HG03060 (cell line): Measurements from ENCODE around the gene NOTCH4.
"Not testable (repeated sequence)": the region's sequence is repeated elsewhere in the genome, so short reads cannot be mapped to it uniquely, and the experiment has no call there.

Experiments
- ATAC-seq: cut with Tn5 transposase; IDR thresholded peaks from one replicate; pipeline ENCODE4 v1.9.1; 2021; ENCODE audit warnings: low read depth, moderate number of reproducible peaks; ENCODE audit not compliant: unreplicated experiment

Gene NOTCH4

DNA sequence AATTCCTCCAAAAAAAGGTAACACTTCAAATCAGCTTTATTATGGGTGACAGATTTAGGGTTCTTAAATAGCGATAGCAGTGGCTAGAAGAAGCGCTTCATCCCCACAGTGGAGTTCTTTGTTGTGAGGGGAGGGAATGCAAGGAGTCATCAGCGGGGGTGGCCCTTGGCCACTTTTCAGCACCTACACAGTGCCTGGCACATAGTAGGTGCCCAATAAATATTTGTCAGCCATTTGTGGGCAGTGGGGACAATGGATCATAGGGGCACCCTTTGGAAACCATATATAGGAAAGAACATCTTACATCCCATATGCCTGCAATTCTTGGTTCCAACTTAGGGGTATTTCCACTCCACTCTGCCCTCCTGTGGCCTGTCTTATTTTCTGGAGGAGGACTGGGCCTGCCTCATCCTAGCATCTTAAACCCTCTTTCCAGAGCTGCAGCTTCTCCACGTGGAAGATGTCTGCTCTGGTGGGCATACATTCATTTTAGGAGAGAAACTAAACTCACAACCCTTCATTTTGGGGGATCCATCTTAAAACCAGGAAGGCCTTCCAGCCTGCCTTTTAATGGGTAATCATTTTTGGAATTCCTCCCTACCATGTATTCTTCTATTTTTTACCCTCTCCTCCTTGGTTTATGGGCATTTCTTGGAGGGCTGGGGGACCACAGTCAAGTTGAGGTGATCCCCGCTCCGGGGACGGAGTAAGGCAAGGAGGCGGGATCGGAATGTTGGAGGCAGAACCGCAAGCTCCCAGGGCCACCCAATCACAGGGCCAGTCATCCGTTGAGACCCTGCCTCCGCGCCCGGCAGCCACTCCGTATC lies 28.8 kb downstream of the NOTCH4 start:
- ATAC-seq, result peak; percentile 42

DNA sequence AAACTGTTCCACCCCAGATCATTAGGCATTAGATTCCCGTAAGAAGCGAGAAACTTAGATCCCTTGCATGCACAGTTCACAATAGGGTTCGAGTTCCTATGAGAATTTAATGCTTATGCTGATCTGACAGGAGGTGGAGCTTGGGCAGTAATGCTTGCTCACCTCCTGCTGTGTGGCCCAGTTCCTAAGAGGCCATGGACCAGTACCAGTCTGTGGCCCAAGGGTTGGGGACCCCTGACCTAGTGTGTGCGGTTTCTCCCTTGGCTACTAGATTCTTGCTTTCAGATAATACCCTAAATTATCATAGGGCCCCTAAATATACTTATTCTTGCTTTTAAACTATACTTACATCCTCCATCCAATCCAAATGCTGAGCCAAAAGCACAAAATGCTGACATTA lies 29.5 kb downstream of the NOTCH4 start:
- no peak for ATAC-seq

DNA sequence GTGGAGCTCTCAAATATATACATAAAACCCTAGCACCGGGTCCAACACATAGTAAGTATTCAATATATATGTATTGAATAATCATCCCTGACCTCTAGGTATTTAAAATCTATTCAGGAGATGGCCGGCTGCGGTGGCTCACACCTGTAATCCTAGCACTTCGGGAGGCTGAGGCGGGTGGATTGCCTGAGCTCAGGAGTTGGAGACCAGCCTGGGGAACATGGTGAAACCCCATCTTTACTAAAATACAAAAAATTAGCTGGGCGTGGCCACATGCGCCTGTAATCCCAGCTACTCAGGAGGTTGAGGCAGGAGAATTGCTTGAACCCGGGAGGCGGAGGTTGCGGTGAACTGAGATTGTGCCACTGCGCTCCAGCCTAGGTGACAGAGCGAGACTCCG lies 30.8 kb downstream of the NOTCH4 start:
- not testable (repeated sequence) for ATAC-seq

DNA sequence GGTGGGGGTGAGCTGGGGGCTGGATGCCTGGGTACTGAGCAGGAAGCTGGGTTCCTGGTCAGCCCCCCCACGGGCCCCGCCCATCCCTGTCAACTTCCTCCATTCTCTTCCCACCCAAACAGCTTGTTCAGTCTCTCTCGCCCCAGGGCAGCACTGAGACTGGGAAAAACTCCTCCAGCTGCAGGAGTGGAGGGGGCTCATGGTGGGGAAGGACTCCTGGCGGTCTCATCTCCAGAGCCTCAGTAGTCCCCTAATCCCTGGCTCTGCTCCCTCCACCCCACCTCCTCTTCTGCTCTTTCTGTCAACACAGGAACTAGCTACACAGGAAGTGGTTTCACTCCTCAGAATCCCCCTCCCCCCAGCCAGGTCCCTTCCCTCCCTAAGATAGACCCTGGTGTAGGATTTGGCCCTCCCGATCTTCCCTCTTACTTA lies 31.2 kb downstream of the NOTCH4 start, which contains the start of gene GPSM3:
Gene GPSM3, minus strand, starts transcription at position 36 of the 432 bp plus-strand sequence. CDS start 130 bp downstream, outside the sequence.
- ATAC-seq, result no peak

DNA sequence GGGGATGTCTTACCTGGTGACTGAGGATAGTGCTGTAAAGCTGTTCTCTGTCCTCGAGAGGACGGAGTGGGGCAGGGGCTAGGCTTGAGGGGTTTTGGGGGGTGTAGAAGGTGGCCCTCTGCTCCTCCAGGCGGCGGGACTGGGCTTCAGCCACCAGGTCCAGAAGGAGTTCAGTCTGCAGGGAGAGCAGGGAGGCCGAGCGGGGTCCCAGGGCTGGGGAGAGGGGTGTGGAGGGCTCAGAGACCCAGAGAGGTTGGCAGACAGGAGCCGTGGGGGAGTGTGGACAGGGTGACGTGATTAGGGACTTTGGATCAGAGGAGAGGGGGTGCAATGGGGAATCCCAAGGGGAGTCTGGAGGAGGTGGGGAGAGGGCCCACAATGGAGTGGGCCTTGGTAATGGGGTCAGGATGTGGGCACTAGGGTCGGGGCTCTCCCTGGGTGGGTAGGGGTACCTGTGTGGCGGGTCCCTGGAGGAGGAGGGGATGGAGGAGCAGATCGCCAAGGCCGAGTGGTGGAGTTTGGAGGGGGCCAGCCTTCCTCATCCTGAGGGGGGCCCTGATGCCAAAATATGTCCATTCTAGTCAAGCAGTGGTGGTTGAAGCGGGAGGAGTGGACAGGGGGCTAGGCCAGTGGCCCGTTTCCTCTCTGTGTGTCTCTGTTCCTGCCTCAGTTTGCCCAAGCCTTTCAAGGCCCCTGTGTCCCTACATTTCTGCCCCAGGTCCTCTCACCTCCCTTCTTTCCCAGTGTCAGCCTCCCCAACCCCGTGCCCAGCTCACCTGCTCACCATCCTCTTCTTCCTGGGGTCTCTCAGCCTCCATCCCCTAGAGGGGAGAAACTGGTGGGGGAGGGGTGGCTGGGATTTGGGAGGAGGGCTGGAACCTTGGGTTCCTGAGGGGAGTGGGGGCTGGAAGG lies 31.9 kb downstream of the NOTCH4 start:
- no peak for ATAC-seq

DNA sequence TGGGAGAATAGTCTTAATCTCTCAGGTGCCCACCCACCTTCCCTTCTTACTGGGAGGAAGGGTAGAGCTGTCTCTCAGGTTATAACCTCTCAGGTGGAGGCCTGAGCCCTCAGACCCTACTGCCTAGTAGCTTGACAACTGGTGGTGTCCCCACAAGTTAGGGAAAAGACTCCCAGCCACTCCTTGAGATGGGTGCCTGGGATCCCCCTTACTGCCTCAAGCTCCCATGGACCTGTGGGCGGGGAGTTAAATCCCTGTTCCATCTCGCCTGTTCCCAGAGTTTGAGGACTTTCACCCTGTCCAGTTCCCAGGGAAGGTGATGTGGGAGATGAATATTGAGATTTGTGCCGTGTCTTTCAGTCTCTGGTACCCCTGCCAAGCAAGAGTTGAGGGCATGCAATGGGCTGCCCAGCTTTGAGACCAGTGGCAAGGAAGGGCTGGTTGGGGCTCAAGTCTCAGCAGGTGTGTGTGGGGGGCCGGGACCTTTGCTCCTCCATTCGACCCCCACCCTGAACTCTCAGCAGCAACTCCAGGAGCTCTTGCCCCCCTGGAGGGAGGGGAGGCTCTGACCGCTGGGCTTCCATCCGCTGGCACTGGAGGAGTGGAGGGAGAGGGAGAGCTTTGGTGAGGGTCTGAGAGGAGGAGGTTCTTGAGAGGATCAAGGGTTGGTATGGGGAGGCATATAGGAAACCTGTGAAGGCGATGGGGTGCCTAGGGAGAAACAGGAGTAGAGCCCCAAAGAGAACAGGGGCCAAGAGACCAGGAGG lies 32.8 kb downstream of the NOTCH4 start:
- no peak for ATAC-seq

DNA sequence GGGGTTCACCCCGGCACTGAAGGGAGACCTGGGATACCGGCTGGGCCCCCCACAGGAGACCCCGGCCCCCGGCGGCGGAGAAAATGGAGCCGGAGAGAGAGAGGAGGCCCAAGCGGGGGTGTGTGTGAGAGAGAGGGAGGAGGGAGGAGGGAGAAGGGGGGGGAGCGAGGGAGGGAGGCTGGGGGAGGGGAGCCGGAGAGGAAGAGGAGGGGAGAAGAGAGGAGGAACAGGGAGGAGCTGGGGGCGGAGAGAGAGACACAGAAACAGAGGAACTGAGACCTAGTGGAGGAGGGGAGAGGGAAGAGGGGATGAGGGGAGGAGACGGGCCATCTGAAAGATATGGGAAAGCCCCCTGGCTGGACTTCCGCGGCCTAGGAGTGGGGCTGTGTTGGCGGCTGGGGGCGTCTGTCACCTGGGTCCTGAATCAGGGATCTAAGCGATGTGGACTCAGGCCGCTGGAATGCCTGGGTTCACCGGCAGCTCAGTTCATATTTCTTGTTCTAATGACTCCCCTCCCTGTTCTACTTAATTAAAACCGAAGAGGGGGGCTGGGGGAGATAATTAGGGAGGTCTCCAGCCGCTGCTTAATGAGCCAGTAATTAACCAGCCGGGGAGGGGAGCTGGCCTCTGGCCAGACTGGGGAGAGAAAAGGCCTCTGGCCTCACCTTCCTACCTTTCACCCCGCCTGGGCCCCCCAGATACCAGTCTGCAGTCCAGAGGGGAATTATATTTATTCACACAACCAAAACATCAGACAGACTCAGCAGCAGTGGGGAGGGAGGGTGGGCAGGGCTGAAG lies 33.6 kb downstream of the NOTCH4 start, which contains the start of gene PBX2:
Gene PBX2, minus strand, starts transcription at position 149 of the 798 bp plus-strand sequence. CDS start 287 bp downstream, outside the sequence.
- ATAC-seq, result no peak

DNA sequence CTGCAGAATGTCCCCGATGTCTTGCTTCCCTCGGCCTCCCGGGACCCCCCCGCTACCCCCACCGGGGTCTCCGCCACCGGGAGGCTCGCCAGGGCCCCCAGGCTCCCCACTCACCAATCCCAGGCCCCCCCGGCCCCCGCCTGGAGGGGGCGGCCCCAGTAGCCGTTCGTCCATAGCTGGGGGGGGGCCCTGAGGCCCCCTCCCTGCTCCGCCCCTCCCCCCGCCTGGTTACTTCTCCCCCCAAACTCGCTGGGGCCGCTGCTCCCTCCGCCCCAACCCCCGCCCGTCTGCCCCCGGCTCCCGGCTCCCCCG lies 34.2 kb downstream of the NOTCH4 start:
- ATAC-seq, result no peak

DNA sequence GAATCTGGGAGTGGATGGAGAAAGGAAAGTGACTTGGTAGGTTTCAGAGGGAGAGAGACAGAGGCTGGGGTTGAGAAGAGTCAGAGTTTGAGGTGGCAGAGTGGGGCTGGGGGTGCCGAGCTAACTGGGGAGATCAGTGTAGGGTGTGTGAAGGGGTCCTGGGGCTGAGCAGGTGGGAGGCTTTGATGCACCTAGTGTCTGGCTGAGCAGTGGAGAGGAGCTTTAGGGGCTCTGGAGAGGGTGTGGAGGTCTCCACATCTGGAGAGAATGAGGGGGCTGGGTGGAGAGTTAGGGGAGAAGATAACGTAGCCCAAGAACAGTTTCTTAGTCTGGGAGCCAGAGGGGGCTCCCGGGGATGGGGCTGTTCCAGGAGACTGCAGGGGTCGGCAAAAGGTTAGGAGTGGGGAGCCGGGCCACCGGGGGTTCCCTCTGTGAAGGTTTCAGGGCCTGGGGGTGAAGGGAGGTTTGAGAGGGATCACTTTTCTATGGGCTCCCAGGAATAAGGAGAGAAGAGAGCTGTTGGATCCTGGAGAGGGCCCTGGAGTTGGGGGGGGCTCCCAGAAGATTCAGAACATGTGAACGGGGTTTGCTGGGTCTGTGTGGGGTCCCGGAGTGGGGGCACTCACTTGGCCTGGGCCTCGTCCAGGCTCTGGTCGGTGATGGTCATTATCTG lies 34.7 kb downstream of the NOTCH4 start:
- ATAC-seq, result no peak

DNA sequence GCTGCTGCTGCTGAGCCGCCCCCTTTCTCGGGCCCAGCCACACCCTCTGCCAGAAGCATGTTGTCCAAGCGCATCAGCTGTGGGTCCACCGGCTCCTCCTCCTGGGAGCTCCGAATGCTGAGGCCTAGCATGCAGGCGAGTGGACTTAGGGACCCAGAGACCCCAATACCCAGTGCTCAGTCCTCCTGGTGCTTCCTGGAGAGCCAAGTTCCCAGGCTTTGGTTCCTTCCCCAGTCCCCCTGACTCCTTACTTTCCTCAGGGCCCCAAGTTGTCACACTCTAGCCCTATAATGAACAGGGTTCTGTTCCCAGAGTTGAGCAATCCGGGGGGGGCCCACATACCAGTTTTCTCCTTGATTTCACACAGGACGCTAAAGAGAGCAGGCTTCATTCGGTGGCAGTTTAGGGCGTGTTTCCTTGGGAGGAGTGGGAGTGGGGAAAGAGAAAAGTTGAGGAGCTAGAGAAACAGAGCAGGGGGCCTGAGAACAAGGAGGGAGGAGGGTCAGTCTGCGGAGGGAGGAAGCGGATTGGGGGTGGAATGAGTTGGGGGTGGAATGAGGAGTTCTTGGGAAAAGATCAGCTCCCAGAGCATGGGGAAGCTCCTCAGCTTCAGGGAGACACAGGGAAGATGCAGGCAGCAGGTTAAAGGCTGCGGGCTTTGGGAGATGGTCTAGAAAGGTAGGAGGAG lies 35.3 kb downstream of the NOTCH4 start:
- no peak for ATAC-seq

DNA sequence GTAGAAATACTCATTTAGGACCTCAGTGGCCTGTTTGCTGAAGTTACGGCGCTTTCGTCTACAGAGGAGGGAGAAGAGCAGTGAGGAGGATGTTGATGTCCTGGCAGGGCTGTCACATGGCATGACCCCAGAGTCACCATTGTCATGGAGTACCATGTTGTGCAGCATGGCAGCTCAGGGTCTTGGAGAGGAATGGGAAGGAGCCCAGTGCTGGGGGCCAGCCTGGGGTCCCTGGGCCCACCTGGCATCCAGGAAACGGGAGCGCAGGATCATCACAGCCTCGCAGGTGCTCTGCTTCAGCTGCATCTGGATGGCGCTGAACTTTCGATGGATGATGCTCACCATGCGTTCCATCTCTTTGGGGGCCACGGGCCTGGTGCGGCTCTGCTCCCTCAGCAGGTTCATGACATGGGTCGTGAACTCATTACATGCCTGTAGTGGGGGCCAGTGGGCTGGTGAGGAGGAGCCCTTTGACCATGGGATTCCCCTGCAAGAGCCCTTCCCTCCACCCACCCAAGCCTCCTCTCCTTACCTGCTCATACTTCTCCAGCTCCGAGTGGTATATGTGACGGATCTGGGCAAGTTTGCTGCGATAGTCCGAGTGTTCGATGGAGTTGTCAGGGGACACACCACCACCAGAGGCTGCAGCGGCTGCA lies 36.0 kb downstream of the NOTCH4 start:
- not testable (repeated sequence) for ATAC-seq

DNA sequence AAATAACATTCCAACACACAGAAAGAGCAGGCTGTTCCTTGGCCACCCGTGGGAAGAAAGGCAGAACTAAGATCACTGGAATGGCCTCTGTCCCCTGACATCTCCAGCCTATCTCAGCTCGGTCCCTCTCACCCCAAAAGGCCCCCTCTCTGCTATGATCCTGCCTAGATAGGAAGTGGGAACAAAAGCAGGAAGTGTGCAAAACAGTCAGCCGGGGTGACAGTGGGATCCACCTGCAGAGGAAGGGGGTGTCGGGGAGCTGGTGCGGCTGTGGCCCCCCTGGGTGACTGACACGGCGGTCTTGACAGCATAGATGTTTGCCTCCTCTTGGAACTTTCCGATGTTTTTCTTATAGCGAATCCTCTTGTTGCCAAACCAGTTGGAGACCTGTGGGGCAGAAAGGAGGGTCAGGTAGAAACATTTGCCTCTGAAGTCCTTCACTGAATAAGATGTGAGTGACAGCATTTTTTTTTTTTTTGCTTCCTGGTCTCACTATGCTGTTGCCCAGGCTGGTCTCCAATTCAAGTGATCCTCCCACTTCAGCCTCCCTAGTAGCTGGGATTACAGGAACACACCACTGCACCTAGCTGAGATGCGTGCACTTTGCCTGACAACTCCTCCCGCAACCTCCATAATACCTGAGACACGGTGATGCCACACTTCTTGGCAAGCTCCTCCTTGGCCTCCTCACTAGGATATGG lies 36.7 kb downstream of the NOTCH4 start:
- ATAC-seq, result no peak

DNA sequence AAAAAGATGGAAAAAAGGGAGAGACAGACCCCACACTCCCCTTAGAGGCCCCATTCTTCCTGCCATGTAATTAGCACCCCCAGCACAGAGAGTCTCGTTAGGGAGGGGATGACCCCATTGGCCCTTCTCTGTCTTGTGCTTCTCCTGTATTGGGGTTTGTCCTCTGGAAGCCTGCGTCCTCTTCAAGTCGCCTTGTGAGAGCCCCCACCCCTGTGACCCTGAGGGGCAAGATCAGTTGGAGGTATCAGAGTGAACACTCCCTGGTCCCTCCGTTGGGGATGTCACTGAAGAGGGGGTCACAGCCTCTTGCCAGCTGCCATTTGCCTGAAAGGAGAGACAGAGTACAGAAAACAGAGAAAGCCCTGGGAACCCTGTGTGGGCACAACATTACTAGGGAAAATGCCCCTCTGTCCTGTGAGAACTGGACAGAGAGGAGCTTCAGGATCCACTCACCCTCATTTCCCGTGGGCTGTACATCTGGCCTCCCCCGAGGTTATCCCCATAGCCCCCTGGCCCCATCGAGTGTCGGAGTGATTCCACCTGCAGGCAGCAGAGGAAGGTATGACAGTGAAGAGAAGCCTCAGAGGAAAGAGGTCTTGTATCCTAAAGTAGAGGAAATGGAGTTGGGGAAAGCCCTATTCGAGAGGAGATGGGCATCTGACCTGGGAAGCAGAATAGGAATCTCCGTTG lies 37.6 kb downstream of the NOTCH4 start:
- ATAC-seq, result not testable (repeated sequence)

DNA sequence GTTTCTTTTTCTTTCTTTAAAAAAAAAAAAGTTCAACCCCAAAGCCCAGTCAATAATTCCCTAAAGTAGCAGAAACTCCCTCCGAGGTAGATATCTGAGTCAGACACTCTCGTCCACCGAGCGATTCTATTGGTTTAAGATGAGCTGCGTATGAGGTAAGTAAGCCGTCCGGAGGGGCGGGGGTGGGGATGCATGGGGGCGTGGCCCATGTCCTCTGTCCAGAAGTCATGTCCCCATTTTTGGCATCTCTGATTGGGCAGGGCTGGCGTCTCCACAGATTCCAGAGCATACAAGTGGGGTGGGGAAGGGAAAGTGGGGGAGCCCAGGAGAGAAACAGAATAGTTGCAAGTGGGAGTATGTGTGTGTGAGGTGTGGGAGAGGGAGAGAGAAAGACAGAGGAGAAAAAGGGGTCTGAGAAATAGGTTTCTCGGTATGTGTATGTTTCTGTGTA lies 38.2 kb downstream of the NOTCH4 start:
- not testable (repeated sequence) for ATAC-seq

DNA sequence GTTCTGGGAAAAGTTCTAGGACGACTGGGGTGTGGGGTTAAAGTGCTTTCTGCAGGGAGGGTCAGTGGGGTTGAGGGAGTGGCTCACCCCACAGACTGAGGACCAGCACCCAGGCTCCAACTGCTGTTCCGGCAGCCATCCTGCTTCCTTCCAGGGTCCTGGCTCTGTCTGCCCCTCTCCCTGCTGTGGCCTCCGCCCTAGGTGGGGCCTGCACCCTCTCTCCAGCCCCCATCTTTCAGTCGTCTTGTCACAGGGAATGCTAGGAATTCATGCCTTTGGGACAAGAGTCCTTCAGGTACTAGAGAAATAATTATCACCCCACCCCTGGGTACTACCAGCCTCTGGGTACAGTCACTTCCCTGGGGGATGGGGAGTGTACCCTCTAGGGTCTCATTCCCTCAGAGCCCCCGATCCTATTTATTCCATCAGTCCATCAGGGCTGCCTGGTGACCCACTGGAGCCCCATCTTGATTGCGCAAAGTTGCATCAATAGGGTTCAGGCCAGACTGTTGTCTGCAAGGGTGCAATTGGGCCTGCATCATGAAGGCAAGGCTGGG lies 39.7 kb downstream of the NOTCH4 start, which contains the start of gene AGER:
Gene AGER, minus strand, starts transcription at position 170 of the 557 bp plus-strand sequence. Its CDS starts 31 bp downstream, at position 139.
- ATAC-seq, result no peak

DNA sequence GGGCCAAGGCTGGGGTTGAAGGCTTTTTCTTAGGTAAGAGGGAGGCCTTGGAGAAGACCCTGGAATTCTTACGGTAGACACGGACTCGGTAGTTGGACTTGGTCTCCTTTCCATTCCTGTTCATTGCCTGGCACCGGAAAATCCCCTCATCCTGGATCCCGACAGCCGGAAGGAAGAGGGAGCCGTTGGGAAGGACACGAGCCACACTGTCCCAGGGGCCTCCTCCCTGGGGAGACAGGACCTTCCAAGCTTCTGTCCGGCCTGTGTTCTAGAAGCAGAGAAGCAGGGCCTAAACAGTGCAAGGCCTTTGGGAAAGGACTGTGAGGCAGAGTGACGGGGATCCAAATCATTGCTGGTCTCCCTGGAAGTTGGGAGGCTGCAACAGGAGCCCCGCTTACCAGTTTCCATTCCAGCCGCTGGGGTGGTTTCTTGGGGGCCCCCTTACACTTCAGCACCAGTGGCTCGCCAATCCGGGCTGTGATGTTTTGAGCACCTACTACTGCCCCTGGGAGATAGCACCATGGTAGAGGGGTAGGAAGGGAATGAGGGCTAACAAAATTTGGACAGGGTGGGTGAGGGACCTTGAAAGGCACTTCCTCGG lies 40.3 kb downstream of the NOTCH4 start:
- no peak for ATAC-seq
